Fibroblast of skin of abdomen (primary cell): Measurements from ENCODE around the gene PDCD7.
"Not testable (repeated sequence)": the region's sequence is repeated elsewhere in the genome, so short reads cannot be mapped to it uniquely, and the experiment has no call there.

Source experiments
- DNase-seq: peaks from one replicate; pipeline ENCODE4 v3.0.0-alpha.2; 2013

PDCD7 gene

GRCh38 chr15:65115542-65115941 lies 18.1 kb downstream of the PDCD7 start:
- no peak for DNase-seq

DNA sequence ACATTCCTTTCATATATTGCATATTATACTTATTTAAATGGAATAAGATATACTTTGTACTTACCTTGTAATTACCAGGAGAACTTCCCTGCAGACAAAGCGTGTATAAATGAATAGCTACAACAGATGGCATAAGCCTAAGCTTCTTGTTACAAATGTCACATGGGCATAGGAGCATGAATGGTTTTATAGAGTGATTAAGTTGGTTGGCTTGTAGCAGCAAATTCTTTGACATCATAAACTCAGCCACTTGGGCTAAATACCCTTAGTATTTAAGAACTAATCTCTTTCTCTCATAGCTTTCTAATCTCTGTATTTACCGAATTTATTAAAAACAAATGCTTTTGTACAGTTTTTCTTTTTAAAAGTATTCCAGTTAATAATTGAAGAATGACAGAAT lies 18.5 kb downstream of the PDCD7 start, which contains the start of gene UBAP1L:
Gene UBAP1L (minus strand): TSS at position 115 of the 400 bp plus-strand sequence. CDS start 8,985 bp downstream, outside the sequence.
- DNase-seq, result no peak

- DNase-seq, result peak; percentile 24
Measured at GRCh38 chr15:65110676-65111292, 22.8 kb downstream of the PDCD7 start.

- no peak for DNase-seq
Measured at GRCh38 chr15:65106011-65106590, 27.5 kb downstream of the PDCD7 start.

DNA sequence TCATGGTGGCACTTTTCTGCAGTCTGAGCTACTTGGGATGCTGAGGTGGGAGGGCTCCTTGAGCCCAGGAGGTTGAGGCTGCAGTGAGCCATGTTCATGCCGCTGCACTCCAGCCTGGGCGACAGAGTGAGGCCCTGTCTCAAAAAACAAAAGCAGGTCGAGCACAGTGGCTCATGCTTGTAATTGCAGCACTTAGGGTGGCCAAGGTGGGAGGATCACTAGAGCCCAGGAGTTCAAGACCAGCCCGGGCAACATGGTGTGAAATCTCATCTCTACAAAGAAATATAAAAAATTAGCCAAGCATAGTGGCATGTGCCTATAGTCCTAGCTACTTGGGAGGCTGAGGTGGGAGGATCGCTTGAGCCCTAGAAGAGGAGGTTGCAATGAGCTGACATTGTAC lies 28.6 kb downstream of the PDCD7 start:
- DNase-seq, result no peak

GRCh38 chr15:65102912-65103311 lies 30.7 kb downstream of the PDCD7 start:
- DNase-seq, result no peak

- no peak for DNase-seq
Measured at GRCh38 chr15:65101891-65102708, 31.5 kb downstream of the PDCD7 start.

- peak; percentile 57 for DNase-seq
Measured at GRCh38 chr15:65101411-65101890, 32.2 kb downstream of the PDCD7 start.

DNA sequence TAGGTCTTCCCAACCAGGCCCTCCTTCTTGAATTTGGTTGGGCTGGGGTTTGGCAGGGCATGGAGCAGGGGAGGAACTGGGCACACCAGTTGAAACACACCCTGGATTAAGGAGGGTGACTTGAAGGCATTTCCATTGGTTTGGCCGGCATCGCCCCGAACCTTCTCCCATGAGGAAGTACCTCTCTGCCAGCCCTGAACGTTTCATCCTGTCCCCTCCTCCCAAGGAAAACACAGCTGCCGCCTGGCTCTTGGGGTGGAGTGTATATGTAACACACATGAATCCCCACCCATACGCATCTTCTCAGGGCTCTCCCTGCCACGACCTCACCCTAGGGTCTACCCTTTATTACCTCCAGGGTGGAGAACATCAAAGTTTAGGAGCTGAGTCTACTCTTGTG lies 33.2 kb downstream of the PDCD7 start:
- no peak for DNase-seq

GRCh38 chr15:65099801-65100200 lies 33.8 kb downstream of the PDCD7 start:
- not testable (repeated sequence) for DNase-seq

- no peak for DNase-seq
Measured at GRCh38 chr15:65099336-65099735, 34.3 kb downstream of the PDCD7 start.

DNA sequence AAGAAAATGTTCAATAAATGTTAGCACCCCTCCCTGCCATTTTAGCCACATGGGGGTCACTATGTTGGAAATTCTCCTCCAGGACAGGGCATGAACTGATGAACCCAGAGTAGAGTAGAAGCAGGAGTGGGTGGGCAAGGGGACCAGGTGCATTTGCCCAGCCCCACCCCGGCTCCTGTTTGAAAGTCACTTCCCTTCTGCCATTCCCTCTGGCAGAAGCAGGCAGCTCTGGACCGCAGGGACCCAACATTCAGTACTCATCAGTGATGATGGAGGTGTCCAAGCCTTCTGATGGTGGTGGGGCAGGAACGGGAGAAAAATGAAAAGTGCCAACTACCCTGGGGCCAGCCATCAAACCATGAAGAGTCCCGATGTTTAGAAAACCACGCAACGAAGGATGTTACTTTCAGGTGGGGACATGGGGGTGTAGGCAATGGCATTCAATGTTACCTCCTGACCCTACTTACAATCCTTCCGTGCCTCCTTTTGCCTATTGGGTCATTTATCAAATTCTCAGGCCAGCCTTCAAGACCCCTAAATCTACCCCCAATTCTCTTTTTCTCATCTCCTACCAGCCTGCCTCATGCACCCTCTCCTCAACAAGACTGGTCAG lies 35.9 kb downstream of the PDCD7 start:
- DNase-seq, result no peak

- DNase-seq, result no peak
Measured at GRCh38 chr15:65096481-65097385, 36.9 kb downstream of the PDCD7 start.

GRCh38 chr15:65095747-65096104 lies 37.9 kb downstream of the PDCD7 start:
- no peak for DNase-seq

DNA sequence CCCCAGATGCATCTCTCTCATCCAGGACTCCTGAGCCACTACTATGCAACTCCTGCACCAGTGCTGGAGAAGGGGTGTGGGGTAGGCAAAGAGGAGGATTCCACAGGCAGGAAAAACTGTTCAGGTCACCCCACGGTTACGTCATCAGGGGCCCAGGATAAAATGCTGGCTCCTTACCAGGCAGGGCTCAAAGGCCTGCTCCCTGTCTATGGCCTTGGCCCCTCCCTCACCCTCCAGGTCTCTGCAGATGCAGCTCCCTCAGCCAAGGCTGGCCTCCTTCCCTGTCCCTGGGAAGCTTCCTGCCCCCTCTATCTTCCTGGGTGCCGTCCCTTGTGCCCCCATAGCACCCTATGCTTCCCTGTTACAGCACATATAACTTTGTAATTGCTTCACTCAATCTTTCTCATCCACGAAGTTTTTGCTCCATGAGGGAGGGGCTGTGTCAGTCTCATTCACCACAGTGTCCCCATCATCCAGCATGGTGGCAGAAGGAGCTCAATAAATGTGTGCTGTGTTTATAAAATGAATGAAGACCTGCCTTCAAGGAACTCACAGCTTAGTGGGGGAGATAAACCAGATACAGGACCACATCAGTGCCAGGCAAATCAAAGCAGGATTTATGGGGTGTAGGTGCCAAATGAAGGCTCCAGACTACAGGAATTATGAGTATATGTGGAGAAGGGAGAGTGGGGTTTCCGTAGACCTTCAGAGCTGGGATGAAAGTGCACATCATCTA lies 38.4 kb downstream of the PDCD7 start:
- DNase-seq, result no peak

GRCh38 chr15:65094294-65094995 lies 39.2 kb downstream of the PDCD7 start:
- no peak for DNase-seq

- DNase-seq, result not testable (repeated sequence)
Measured at GRCh38 chr15:65093793-65094170, 39.8 kb downstream of the PDCD7 start.

GRCh38 chr15:65092911-65093792 lies 40.5 kb downstream of the PDCD7 start:
- DNase-seq, result no peak

- no peak for DNase-seq
Measured at GRCh38 chr15:65091946-65092770, 41.5 kb downstream of the PDCD7 start.
